ENCODE results near the gene IL26. TPM values are rescaled to one million over a fixed set of nuclear protein-coding genes. Genes with fewer than 3 reads are reported as not detected.

The IL26 gene
- total RNA-seq, 1 donor from 2014 or later: not detected

Other genes with a start within 250 kb of the IL26 start
- 0.49 TPM for gene IFNG-AS1, start 236.4 kb downstream of the IL26 start, total RNA-seq
- 0.20 TPM for gene IFNG, start 66.1 kb downstream of the IL26 start, total RNA-seq
- gene IL22, start 27.8 kb upstream of the IL26 start, total RNA-seq: not detected
- gene MDM1, start 106.6 kb upstream of the IL26 start, total RNA-seq: 15.5 TPM

All from skin of body (tissue), 1 donor.